Measurements from ENCODE around the gene PEPD.
A peak's percentile ranks its signal among the peaks of the same experiment; 100 is the strongest.

PEPD gene

GRCh38 chr19:33394723-33395560, 126.6 kb downstream of the PEPD start:
- no peak for DNase-seq (ENCODE audit: low spot score)

GRCh38 chr19:33394006-33394722, 127.4 kb downstream of the PEPD start:
- DNase-seq (ENCODE audit: low spot score): peak; percentile 88

- no peak for DNase-seq (ENCODE audit: low spot score)
Measured at GRCh38 chr19:33393286-33394005, 128.1 kb downstream of the PEPD start.

GRCh38 chr19:33392341-33393285, 129.0 kb downstream of the PEPD start:
- no peak for DNase-seq (ENCODE audit: low spot score)

GRCh38 chr19:33391631-33392249, 129.9 kb downstream of the PEPD start:
- no peak for DNase-seq (ENCODE audit: low spot score)

GRCh38 chr19:33390908-33391630, 130.5 kb downstream of the PEPD start:
- no peak for DNase-seq (ENCODE audit: low spot score)

GRCh38 chr19:33390101-33390907, 131.3 kb downstream of the PEPD start:
- DNase-seq (ENCODE audit: low spot score): no peak

- DNase-seq (ENCODE audit: low spot score): no peak
Measured at GRCh38 chr19:33389421-33390100, 132.0 kb downstream of the PEPD start.

GRCh38 chr19:33388725-33389420, 132.7 kb downstream of the PEPD start:
- no peak for DNase-seq (ENCODE audit: low spot score)

GRCh38 chr19:33388231-33388724, 133.3 kb downstream of the PEPD start:
- DNase-seq (ENCODE audit: low spot score): no peak

GRCh38 chr19:33387351-33388230, 134.0 kb downstream of the PEPD start:
- DNase-seq (ENCODE audit: low spot score): no peak

GRCh38 chr19:33386361-33386858, 135.2 kb downstream of the PEPD start:
- DNase-seq (ENCODE audit: low spot score): no peak

- DNase-seq (ENCODE audit: low spot score): no peak
Measured at GRCh38 chr19:33385956-33386355, 135.6 kb downstream of the PEPD start.

GRCh38 chr19:33384983-33385382, 136.6 kb downstream of the PEPD start:
- no peak for DNase-seq (ENCODE audit: low spot score)

GRCh38 chr19:33383720-33384292, 137.8 kb downstream of the PEPD start:
- no peak for DNase-seq (ENCODE audit: low spot score)

- DNase-seq (ENCODE audit: low spot score): no peak
Measured at GRCh38 chr19:33382982-33383381, 138.6 kb downstream of the PEPD start.

- DNase-seq (ENCODE audit: low spot score): no peak
Measured at GRCh38 chr19:33382006-33382405, 139.6 kb downstream of the PEPD start.
